HEK293 (cell line): ENCODE data around the gene FGD4.

Source experiments
- BCL11A ChIP-seq: fragments of 450-650 bp; formaldehyde crosslinking; IDR thresholded peaks from 2 replicates; pipeline ENCODE4 v1.5.1; 2016; ENCODE audit warnings: low read depth, missing biosample characterization, missing genetic modification characterization
- KLF10 ChIP-seq: fragments of 450-650 bp; IDR thresholded peaks from 2 replicates; pipeline ENCODE4 v1.5.1; 2018; ENCODE audit warnings: missing biosample characterization, mild to moderate bottlenecking, missing genetic modification characterization
- MYNN ChIP-seq: fragments of 450-650 bp; formaldehyde crosslinking; IDR thresholded peaks from 2 replicates; pipeline ENCODE4 v1.5.1; 2016; ENCODE audit warnings: missing biosample characterization, missing genetic modification characterization, borderline replicate concordance
- SCRT1 ChIP-seq: fragments of 450-650 bp; formaldehyde crosslinking; IDR thresholded peaks from 2 replicates; pipeline ENCODE4 v1.5.1; 2016; ENCODE audit warnings: missing biosample characterization, missing genetic modification characterization, borderline replicate concordance
- ZBTB1 ChIP-seq: fragments of 450-650 bp; formaldehyde crosslinking; IDR thresholded peaks from 2 replicates; pipeline ENCODE4 v1.5.1; 2016; ENCODE audit warnings: missing biosample characterization, missing genetic modification characterization
- ZEB2 ChIP-seq: fragments of 450-650 bp; formaldehyde crosslinking; IDR thresholded peaks from 2 replicates; pipeline ENCODE4 v1.5.1; 2016; ENCODE audit warnings: missing biosample characterization, missing genetic modification characterization
- ZFHX2 ChIP-seq: fragments of 450-650 bp; formaldehyde crosslinking; conservative IDR thresholded peaks from 2 replicates; pipeline ENCODE4 v1.5.1; 2016; ENCODE audit warnings: missing biosample characterization, missing genetic modification characterization
- ZFP37 ChIP-seq: fragments of 450-650 bp; formaldehyde crosslinking; IDR thresholded peaks from 2 replicates; pipeline ENCODE4 v1.5.1; 2016; ENCODE audit warnings: missing biosample characterization, missing genetic modification characterization
- ZNF404 ChIP-seq: fragments of 450-650 bp; formaldehyde crosslinking; IDR thresholded peaks from 2 replicates; pipeline ENCODE4 v1.5.1; 2017; ENCODE audit warnings: missing biosample characterization, missing genetic modification characterization
- ZNF600 ChIP-seq: fragments of 450-650 bp; formaldehyde crosslinking; IDR thresholded peaks from 2 replicates; pipeline ENCODE4 v1.5.1; 2016; ENCODE audit warnings: missing biosample characterization, missing genetic modification characterization
- ZNF660 ChIP-seq: fragments of 450-650 bp; IDR thresholded peaks from 2 replicates; pipeline ENCODE4 v1.5.1; 2018; ENCODE audit warnings: missing biosample characterization, mild to moderate bottlenecking, missing genetic modification characterization
- ZNF747 ChIP-seq: fragments of 450-650 bp; formaldehyde crosslinking; IDR thresholded peaks from 2 replicates; pipeline ENCODE4 v1.5.1; 2016; ENCODE audit warnings: missing biosample characterization, missing genetic modification characterization
- ZSCAN16 ChIP-seq: fragments of 450-650 bp; formaldehyde crosslinking; IDR thresholded peaks from 2 replicates; pipeline ENCODE4 v1.5.1; 2016; ENCODE audit warnings: missing biosample characterization, missing genetic modification characterization
- TF ChIP-seq, protein P1 (sequence below): fragments of 450-650 bp; formaldehyde crosslinking; IDR thresholded peaks from 2 replicates; pipeline ENCODE4 v1.5.1; 2017; ENCODE audit warnings: missing biosample characterization, missing genetic modification characterization
- TF ChIP-seq, protein P2 (sequence below): fragments of 450-650 bp; formaldehyde crosslinking; IDR thresholded peaks from 2 replicates; pipeline ENCODE4 v1.5.1; 2016; ENCODE audit warnings: missing biosample characterization, missing genetic modification characterization
- TF ChIP-seq, protein P3 (sequence below): fragments of 450-650 bp; IDR thresholded peaks from 2 replicates; pipeline ENCODE4 v1.5.1; 2018; ENCODE audit warnings: missing biosample characterization, mild to moderate bottlenecking, missing genetic modification characterization
- TF ChIP-seq, protein P4 (sequence below): fragments of 450-650 bp; formaldehyde crosslinking; IDR thresholded peaks from 2 replicates; pipeline ENCODE4 v1.5.1; 2016; ENCODE audit warnings: missing biosample characterization, missing genetic modification characterization
- TF ChIP-seq, protein P5 (sequence below): fragments of 450-650 bp; formaldehyde crosslinking; IDR thresholded peaks from 2 replicates; pipeline ENCODE4 v1.5.1; 2016; ENCODE audit warnings: missing biosample characterization, missing genetic modification characterization
- TF ChIP-seq, protein P6 (sequence below): fragments of 450-650 bp; formaldehyde crosslinking; IDR thresholded peaks from 2 replicates; pipeline ENCODE4 v1.5.1; 2016; ENCODE audit warnings: missing biosample characterization, missing genetic modification characterization, low read depth
- TF ChIP-seq, protein P7 (sequence below): fragments of 450-650 bp; formaldehyde crosslinking; conservative IDR thresholded peaks from 2 replicates; pipeline ENCODE4 v1.5.1; 2016; ENCODE audit warnings: low read depth, missing biosample characterization, missing genetic modification characterization

Gene FGD4

DNA sequence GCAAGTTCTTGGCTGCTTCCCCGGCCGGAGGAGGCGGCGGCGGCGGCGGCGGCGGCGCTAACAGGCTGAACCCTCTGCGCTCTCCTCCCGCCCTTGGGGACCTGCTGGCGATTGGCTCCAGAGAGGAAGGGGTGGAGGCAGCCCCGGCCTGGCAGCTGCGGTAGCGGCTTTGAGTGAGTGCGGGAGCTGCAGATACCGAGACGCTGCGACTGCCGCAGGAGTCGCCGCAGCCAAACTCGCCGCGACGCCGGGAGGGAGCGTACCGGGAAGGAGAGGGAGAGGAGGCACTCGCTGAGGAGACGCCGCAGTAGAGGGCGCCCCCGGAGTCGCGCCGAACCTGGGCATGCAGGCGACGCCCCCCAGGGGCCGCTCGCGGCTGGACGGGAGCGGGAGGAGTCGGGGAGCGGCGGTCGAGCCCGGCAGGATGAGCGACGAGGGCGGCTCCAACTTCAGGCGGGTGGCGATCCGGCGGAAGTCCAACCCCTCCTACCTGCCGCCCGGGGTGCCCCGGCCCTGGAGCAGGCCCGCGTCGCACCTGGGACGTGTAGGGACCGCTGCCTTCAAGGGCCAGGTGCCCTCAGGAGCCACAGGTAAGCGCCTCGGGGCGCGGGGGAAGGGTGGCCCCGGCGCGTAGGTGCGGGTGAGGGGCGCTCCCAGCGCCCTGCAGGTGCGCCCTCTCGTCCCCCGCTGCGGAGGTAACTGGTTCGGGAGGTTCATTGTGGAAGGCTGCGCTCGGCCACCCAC lies at the start of gene FGD4 (continued):
- TF ChIP-seq SCRT1 (0 out of 2 replicates have a peak, but pooled peaks have one; percentile 20), ZNF404 (tag by site-specific recombination) (no peak), KLF10 (peak; percentile 61; the same call in 1 of the 2 replicates), ZBTB1 (tag by site-specific recombination) (peak; percentile 79; the same call in 1 of the 2 replicates), ZFHX2 (peak; percentile 80), ZEB2 (tag by site-specific recombination) (peak; percentile 95), BCL11A (tag by site-specific recombination) (no peak), ZNF600 (peak; percentile 96), ZFP37 (peak; percentile 91), MYNN (tag by site-specific recombination) (no peak; the same call in 1 of the 2 replicates), ZNF660 (tag by site-specific recombination) (no peak; the same call in none of the 2 replicates), ZNF747 (tag by site-specific recombination) (no peak), ZSCAN16 (tag by site-specific recombination) (no peak)
- TF ChIP-seq, protein P1, sequence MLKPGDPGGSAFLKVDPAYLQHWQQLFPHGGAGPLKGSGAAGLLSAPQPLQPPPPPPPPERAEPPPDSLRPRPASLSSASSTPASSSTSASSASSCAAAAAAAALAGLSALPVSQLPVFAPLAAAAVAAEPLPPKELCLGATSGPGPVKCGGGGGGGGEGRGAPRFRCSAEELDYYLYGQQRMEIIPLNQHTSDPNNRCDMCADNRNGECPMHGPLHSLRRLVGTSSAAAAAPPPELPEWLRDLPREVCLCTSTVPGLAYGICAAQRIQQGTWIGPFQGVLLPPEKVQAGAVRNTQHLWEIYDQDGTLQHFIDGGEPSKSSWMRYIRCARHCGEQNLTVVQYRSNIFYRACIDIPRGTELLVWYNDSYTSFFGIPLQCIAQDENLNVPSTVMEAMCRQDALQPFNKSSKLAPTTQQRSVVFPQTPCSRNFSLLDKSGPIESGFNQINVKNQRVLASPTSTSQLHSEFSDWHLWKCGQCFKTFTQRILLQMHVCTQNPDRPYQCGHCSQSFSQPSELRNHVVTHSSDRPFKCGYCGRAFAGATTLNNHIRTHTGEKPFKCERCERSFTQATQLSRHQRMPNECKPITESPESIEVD, result no peak
- TF ChIP-seq, protein P2, sequence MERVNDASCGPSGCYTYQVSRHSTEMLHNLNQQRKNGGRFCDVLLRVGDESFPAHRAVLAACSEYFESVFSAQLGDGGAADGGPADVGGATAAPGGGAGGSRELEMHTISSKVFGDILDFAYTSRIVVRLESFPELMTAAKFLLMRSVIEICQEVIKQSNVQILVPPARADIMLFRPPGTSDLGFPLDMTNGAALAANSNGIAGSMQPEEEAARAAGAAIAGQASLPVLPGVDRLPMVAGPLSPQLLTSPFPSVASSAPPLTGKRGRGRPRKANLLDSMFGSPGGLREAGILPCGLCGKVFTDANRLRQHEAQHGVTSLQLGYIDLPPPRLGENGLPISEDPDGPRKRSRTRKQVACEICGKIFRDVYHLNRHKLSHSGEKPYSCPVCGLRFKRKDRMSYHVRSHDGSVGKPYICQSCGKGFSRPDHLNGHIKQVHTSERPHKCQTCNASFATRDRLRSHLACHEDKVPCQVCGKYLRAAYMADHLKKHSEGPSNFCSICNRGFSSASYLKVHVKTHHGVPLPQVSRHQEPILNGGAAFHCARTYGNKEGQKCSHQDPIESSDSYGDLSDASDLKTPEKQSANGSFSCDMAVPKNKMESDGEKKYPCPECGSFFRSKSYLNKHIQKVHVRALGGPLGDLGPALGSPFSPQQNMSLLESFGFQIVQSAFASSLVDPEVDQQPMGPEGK (tag by site-specific recombination), result peak; percentile 95
- TF ChIP-seq, protein P3, sequence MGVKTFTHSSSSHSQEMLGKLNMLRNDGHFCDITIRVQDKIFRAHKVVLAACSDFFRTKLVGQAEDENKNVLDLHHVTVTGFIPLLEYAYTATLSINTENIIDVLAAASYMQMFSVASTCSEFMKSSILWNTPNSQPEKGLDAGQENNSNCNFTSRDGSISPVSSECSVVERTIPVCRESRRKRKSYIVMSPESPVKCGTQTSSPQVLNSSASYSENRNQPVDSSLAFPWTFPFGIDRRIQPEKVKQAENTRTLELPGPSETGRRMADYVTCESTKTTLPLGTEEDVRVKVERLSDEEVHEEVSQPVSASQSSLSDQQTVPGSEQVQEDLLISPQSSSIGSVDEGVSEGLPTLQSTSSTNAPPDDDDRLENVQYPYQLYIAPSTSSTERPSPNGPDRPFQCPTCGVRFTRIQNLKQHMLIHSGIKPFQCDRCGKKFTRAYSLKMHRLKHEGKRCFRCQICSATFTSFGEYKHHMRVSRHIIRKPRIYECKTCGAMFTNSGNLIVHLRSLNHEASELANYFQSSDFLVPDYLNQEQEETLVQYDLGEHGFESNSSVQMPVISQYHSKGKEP (tag by site-specific recombination), result peak; percentile 94
- TF ChIP-seq, protein P4, sequence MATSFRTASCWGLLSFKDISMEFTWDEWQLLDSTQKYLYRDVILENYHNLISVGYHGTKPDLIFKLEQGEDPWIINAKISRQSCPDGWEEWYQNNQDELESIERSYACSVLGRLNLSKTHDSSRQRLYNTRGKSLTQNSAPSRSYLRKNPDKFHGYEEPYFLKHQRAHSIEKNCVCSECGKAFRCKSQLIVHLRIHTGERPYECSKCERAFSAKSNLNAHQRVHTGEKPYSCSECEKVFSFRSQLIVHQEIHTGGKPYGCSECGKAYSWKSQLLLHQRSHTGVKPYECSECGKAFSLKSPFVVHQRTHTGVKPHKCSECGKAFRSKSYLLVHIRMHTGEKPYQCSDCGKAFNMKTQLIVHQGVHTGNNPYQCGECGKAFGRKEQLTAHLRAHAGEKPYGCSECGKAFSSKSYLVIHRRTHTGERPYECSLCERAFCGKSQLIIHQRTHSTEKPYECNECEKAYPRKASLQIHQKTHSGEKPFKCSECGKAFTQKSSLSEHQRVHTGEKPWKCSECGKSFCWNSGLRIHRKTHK (tag by site-specific recombination), result no peak
- TF ChIP-seq, protein P5, sequence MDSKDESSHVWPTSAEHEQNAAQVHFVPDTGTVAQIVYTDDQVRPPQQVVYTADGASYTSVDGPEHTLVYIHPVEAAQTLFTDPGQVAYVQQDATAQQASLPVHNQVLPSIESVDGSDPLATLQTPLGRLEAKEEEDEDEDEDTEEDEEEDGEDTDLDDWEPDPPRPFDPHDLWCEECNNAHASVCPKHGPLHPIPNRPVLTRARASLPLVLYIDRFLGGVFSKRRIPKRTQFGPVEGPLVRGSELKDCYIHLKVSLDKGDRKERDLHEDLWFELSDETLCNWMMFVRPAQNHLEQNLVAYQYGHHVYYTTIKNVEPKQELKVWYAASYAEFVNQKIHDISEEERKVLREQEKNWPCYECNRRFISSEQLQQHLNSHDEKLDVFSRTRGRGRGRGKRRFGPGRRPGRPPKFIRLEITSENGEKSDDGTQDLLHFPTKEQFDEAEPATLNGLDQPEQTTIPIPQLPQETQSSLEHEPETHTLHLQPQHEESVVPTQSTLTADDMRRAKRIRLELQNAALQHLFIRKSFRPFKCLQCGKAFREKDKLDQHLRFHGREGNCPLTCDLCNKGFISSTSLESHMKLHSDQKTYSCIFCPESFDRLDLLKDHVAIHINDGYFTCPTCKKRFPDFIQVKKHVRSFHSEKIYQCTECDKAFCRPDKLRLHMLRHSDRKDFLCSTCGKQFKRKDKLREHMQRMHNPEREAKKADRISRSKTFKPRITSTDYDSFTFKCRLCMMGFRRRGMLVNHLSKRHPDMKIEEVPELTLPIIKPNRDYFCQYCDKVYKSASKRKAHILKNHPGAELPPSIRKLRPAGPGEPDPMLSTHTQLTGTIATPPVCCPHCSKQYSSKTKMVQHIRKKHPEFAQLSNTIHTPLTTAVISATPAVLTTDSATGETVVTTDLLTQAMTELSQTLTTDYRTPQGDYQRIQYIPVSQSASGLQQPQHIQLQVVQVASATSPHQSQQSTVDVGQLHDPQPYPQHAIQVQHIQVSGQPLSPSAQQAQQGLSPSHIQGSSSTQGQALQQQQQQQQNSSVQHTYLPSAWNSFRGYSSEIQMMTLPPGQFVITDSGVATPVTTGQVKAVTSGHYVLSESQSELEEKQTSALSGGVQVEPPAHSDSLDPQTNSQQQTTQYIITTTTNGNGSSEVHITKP (tag by site-specific recombination), result peak; percentile 89
- TF ChIP-seq, protein P6, sequence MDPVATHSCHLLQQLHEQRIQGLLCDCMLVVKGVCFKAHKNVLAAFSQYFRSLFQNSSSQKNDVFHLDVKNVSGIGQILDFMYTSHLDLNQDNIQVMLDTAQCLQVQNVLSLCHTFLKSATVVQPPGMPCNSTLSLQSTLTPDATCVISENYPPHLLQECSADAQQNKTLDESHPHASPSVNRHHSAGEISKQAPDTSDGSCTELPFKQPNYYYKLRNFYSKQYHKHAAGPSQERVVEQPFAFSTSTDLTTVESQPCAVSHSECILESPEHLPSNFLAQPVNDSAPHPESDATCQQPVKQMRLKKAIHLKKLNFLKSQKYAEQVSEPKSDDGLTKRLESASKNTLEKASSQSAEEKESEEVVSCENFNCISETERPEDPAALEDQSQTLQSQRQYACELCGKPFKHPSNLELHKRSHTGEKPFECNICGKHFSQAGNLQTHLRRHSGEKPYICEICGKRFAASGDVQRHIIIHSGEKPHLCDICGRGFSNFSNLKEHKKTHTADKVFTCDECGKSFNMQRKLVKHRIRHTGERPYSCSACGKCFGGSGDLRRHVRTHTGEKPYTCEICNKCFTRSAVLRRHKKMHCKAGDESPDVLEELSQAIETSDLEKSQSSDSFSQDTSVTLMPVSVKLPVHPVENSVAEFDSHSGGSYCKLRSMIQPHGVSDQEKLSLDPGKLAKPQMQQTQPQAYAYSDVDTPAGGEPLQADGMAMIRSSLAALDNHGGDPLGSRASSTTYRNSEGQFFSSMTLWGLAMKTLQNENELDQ, result no peak
- TF ChIP-seq, protein P7, sequence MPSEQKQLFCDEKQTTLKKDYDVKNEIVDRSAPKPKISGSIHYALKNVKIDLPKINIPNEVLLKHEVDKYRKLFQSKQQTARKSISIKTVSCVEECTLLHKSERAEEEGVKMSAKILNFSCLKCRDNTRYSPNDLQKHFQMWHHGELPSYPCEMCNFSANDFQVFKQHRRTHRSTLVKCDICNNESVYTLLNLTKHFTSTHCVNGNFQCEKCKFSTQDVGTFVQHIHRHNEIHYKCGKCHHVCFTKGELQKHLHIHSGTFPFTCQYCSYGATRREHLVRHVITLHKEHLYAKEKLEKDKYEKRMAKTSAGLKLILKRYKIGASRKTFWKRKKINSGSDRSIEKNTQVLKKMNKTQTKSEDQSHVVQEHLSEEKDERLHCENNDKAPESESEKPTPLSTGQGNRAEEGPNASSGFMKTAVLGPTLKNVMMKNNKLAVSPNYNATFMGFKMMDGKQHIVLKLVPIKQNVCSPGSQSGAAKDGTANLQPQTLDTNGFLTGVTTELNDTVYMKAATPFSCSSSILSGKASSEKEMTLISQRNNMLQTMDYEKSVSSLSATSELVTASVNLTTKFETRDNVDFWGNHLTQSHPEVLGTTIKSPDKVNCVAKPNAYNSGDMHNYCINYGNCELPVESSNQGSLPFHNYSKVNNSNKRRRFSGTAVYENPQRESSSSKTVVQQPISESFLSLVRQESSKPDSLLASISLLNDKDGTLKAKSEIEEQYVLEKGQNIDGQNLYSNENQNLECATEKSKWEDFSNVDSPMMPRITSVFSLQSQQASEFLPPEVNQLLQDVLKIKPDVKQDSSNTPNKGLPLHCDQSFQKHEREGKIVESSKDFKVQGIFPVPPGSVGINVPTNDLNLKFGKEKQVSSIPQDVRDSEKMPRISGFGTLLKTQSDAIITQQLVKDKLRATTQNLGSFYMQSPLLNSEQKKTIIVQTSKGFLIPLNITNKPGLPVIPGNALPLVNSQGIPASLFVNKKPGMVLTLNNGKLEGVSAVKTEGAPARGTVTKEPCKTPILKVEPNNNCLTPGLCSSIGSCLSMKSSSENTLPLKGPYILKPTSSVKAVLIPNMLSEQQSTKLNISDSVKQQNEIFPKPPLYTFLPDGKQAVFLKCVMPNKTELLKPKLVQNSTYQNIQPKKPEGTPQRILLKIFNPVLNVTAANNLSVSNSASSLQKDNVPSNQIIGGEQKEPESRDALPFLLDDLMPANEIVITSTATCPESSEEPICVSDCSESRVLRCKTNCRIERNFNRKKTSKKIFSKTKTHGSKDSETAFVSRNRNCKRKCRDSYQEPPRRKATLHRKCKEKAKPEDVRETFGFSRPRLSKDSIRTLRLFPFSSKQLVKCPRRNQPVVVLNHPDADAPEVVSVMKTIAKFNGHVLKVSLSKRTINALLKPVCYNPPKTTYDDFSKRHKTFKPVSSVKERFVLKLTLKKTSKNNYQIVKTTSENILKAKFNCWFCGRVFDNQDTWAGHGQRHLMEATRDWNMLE (tag by site-specific recombination), result no peak
